HCT116 (cell line): ENCODE results near the gene LSM2. TPM values are rescaled to one million over a fixed set of nuclear protein-coding genes. Genes with fewer than 3 reads are reported as not detected.
A peak's percentile ranks its signal among the peaks of the same experiment; 100 is the strongest.

Source experiments
- ATAC-seq: fragments of 200-7000 bp; cut with Tn5 transposase; 2 replicates; pipeline ENCODE4 v1.9.1; 2020; ENCODE audit warnings: mild to moderate bottlenecking, moderate library complexity
- BruUV-seq: library from RNA; stranded (reverse); fragments of 400-500 nt; replicated peaks from 2 replicates; lab custom pipeline; 2021; lab: Mats Ljungman, UMichigan
- CTCF ChIA-PET: fragments of 300-600 bp; sonication (Branson Sonifier 250); formaldehyde crosslinking; loops from one replicate; lab custom pipeline; 2021; ENCODE audit warnings: antibody characterized with exemption; lab: Charles Lee
- POLR2A ChIA-PET: fragments of 300-600, 350-600 bp; sonication (Branson Sonifier 250); formaldehyde crosslinking; loops from one replicate; lab custom pipeline; 2021; ENCODE audit warnings: antibody characterized with exemption; lab: Charles Lee
- RAD21 ChIA-PET, 2 experiments: fragments of 300-600 bp; sonication (Branson Sonifier 250); formaldehyde crosslinking; loops; one replicate each; lab custom pipeline; 2023; ENCODE audit warnings: low total read pairs in 2 of 2; ENCODE audit not compliant: uncharacterized antibody in 2 of 2, unreplicated experiment in 2 of 2, low non-redundant PET in 1 of 2; lab: Charles Lee
- DNase-seq: peaks from one replicate; pipeline ENCODE4 v3.0.0-alpha.2; 2010; ENCODE audit warnings: low read depth, low spot score
- H2AFZ ChIP-seq: fragments of 200-600 bp; shearing (Covaris generic), sonication (generic); 2 replicates; pipeline ENCODE4 v1.6.1; 2017; ENCODE audit warnings: low read depth, mixed run types, mixed read lengths, antibody characterized with exemption, low read length; ENCODE audit not compliant: poor library complexity, severe bottlenecking
- H3K27ac ChIP-seq: 2 replicates; pipeline ENCODE4 v1.5.1; 2012; ENCODE audit warnings: low read depth, low read length
- H3K27me3 ChIP-seq: fragments of 200-600 bp; sonication (generic); 2 replicates; pipeline ENCODE4 v1.6.1; 2016; ENCODE audit warnings: mixed run types, low read length, mixed read lengths; ENCODE audit not compliant: insufficient read depth
- H3K36me3 ChIP-seq, 2 experiments: fragments of 200-500 bp in 1 of 2; fragments of 200-600 bp in 1 of 2; sonication (Bioruptor generic) in 1 of 2; sonication (generic) in 1 of 2; 2 replicates each; pipeline versions ENCODE4 v1.5.1 to v1.6.1; 2014 to 2016; ENCODE audit warnings: low read length in 2 of 2, inconsistent platforms in 1 of 2, mixed read lengths in 1 of 2, mixed run types in 1 of 2; ENCODE audit not compliant: insufficient read depth in 2 of 2, control insufficient read depth in 1 of 2
- H3K4me1 ChIP-seq, 2 experiments: fragments of 200-600 bp in 1 of 2; sonication (generic) in 1 of 2; 2 replicates each; pipeline versions ENCODE4 v1.5.1 to v1.6.1; 2012 to 2017; ENCODE audit warnings: low read length in 2 of 2, inconsistent platforms in 1 of 2, mild to moderate bottlenecking in 1 of 2, mixed read lengths in 1 of 2, mixed run types in 1 of 2, moderate library complexity in 1 of 2; ENCODE audit not compliant: insufficient read depth in 2 of 2, control insufficient read depth in 1 of 2
- H3K4me2 ChIP-seq: fragments of 200-600 bp; sonication (generic); 2 replicates; pipeline ENCODE4 v1.6.1; 2017; ENCODE audit warnings: mixed run types, low read length, mixed read lengths
- H3K4me3 ChIP-seq, 2 experiments: fragments of 200-600 bp in 1 of 2; sonication (generic) in 1 of 2; replicated peaks in 1 of 2; 2 replicates each; pipeline ENCODE4 v1.5.1; 2011 to 2016; ENCODE audit warnings: low read length in 2 of 2, control low read depth in 1 of 2, low read depth in 1 of 2, mild to moderate bottlenecking in 1 of 2, mixed read lengths in 1 of 2, mixed run types in 1 of 2
- H3K79me2 ChIP-seq: fragments of 200-600 bp; sonication (generic); 2 replicates; pipeline ENCODE4 v1.6.1; 2017; ENCODE audit warnings: mild to moderate bottlenecking, mixed run types, low read length, moderate library complexity, mixed read lengths; ENCODE audit not compliant: insufficient read depth
- H3K9ac ChIP-seq: fragments of 200-600 bp; sonication (generic); 2 replicates; pipeline ENCODE4 v1.6.1; 2016; ENCODE audit warnings: low read length, mixed read lengths
- H3K9me2 ChIP-seq: fragments of 200-600 bp; sonication (generic), shearing (Covaris generic); 2 replicates; pipeline ENCODE4 v1.6.1; 2017; ENCODE audit warnings: mixed run types, mild to moderate bottlenecking, moderate library complexity; ENCODE audit not compliant: insufficient read depth
- H3K9me3 ChIP-seq, 2 experiments: fragments of 200-500 bp in 1 of 2; fragments of 200-600 bp in 1 of 2; sonication (Bioruptor generic) in 1 of 2; sonication (generic) in 1 of 2; 2 replicates each; pipeline ENCODE4 v1.6.1; 2014 to 2017; ENCODE audit warnings: low read length in 2 of 2, mixed read lengths in 2 of 2, inconsistent platforms in 1 of 2, low read depth in 1 of 2, mild to moderate bottlenecking in 1 of 2, mixed run types in 1 of 2, moderate library complexity in 1 of 2; ENCODE audit not compliant: control insufficient read depth in 1 of 2, insufficient read depth in 1 of 2
- H4K20me1 ChIP-seq: fragments of 200-600 bp; sonication (generic), shearing (Covaris generic); 2 replicates; pipeline ENCODE4 v1.6.1; 2017; ENCODE audit warnings: mixed run types, mild to moderate bottlenecking, moderate library complexity; ENCODE audit not compliant: insufficient read depth
- FOSL1 ChIP-seq: IDR thresholded peaks from 2 replicates; pipeline ENCODE4 v1.6.1; 2012; ENCODE audit warnings: low read depth
- JUND ChIP-seq: IDR thresholded peaks from 2 replicates; pipeline ENCODE4 v1.6.1; 2012
- POLR2A ChIP-seq: IDR thresholded peaks from 2 replicates; pipeline ENCODE4 v1.7.0; 2011; ENCODE audit warnings: borderline replicate concordance; ENCODE audit not compliant: insufficient read depth, insufficient read length; ENCODE audit errors: extremely low read depth
- POLR2AphosphoS5 ChIP-seq: IDR thresholded peaks from 2 replicates; pipeline ENCODE4 v1.6.1; 2011; ENCODE audit warnings: mild to moderate bottlenecking, low read depth, low read length, moderate library complexity
- TCF7L2 ChIP-seq: IDR thresholded peaks from 2 replicates; pipeline ENCODE4 v1.7.0; 2011; ENCODE audit warnings: borderline replicate concordance, inconsistent platforms; ENCODE audit not compliant: insufficient read depth, insufficient read length; ENCODE audit errors: extremely low read depth
- YY1 ChIP-seq: IDR thresholded peaks from 2 replicates; pipeline ENCODE4 v1.6.1; 2011; ENCODE audit warnings: low read length, low read depth, moderate library complexity, mild to moderate bottlenecking; ENCODE audit not compliant: insufficient replicate concordance; ENCODE audit errors: extremely low read depth
- intact Hi-C: fragments of 100-400 bp; cut with micrococcal nuclease; formaldehyde crosslinking; loops from 2 replicates; pipeline ENCODE4 v1.10.0; 2022
- total RNA-seq: library from RNA; stranded (reverse); gene quantifications from one replicate; pipeline ENCODE4 v1.2.1, GENCODE V29; 2021; ENCODE audit not compliant: unreplicated experiment

Gene LSM2
- total RNA-seq, 1 experiment from 2014 or later: 89.7 TPM

DNA sequence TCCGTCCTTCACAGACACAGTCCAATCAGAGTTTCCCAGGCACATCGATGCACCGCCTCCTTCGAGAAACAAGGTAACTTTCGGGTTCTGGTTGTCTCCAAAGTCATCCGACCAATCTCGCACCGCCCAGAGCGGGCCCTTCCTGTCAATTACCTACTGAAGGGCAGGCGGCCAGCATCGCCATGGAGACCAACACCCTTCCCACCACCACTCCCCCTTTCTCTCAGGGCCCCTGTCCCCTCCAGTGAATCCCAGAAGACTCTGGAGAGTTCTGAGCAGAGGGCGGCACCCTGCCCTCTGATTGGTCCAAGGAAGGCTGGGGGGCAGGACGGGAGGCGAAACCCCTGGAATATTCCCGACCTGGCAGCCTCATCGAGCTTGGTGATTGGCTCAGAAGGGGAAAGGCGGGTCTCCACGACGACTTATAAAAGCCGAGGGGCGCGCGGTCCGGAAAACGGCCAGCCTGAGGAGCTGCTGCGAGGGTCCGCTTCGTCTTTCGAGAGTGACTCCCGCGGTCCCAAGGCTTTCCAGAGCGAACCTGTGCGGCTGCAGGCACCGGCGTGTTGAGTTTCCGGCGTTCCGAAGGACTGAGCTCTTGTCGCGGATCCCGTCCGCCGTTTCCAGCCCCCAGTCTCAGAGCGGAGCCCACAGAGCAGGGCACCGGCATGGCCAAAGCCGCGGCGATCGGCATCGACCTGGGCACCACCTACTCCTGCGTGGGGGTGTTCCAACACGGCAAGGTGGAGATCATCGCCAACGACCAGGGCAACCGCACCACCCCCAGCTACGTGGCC, 20.7 kb upstream of the LSM2 start, which contains the start of gene HSPA1B:
TSS of gene HSPA1B (plus strand) at position 453 of the 794 bp plus-strand sequence. CDS start at position 666, 213 bp downstream.
- peak within 1 kb of the TSS; percentile 77 for H3K4me2 ChIP-seq
- intact Hi-C loops: loop anchor here (1.0 to 2.0 kb wide), 4 partner anchors 20 to 147 kb away; no protein-coding TSS in a partner anchor
- H3K9me2 ChIP-seq: no peaks in the 10 kb centered on the region
- peak; percentile 100 for DNase-seq
- no peaks in the 10 kb centered on the region for H3K27me3 ChIP-seq
- CTCF ChIA-PET: interaction anchor here (0.7 to 1.5 kb wide), 4 partner anchors 21 to 58 kb away, joined by 5 to 7 read pairs (median 6); partner anchors contain the start of genes LSM2 and VARS1
- RAD21 ChIA-PET: interaction anchor here in 1 of 2 experiments (0.9 to 2.0 kb wide), 3 partner anchors 21 to 89 kb away, joined by 3 to 5 read pairs (median 4); partner anchors contain the start of genes LSM2 and VARS1
- ATAC-seq: peak; percentile 87
- TF ChIP-seq POLR2A (peak; percentile 99), FOSL1 (no peak), POLR2AphosphoS5 (peak; percentile 100), YY1 (peak; percentile 50), TCF7L2 (peak; percentile 16)
- peak within 1 kb of the TSS; percentile 94 for H3K27ac ChIP-seq
- peaks cover 4% of the 10 kb centered on the region; the same call in 1 of the 2 replicates for H4K20me1 ChIP-seq
- POLR2A ChIA-PET: interaction anchor here (0.7 to 1.8 kb wide), 36 partner anchors 8 to 324 kb away, joined by 3 to 49 read pairs (median 6); partner anchors contain the start of genes ABHD16A, BAG6, C6orf47 and CLIC1
- H3K36me3 ChIP-seq: no peaks in the 10 kb centered on the region; a peak in 1 of 4 replicates
- peak within 1 kb of the TSS; percentile 71 to 72 for H3K4me3 ChIP-seq
- H3K79me2 ChIP-seq: peaks cover 30% of the 10 kb centered on the region
- no peak within 1 kb of the TSS for H2AFZ ChIP-seq
- BruUV-seq: no TSS peak
- peak within 1 kb of the TSS; percentile 83 for H3K9ac ChIP-seq
- no peaks in the 10 kb centered on the region for H3K9me3 ChIP-seq
- H3K4me1 ChIP-seq: peaks cover 47 to 71% of the 10 kb centered on the region in 2 experiments

DNA sequence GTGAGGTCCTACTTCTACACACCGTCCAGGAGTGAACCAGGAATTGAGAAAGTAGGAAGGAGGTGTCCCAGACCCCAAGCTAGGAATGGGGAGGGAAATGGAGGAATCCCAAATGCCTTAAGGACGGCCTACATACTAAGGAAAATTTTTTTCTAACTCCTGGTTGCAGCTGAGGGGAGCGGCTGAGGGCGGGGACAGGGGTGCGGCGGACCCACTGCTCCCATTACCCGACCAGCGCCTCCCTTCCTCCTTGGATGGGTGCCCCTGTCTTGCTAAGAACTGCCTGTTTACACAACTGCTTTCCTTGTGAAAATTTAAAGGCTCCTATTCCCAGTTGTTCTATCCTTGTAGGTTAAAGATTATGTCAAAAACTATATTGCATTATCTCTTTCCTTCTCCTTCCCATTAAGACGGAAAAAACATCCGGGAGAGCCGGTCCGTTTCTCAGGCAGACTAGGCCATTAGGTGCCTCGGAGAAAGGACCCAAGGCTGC, 20.1 kb upstream of the LSM2 start:
- RAD21 ChIA-PET: interaction anchor here in 1 of 2 experiments (0.9 to 2.0 kb wide), 3 partner anchors 20 to 88 kb away, joined by 3 to 5 read pairs (median 4); partner anchors contain the start of genes LSM2 and VARS1
- peak overlapping the region; percentile 77 for H3K4me2 ChIP-seq
- H4K20me1 ChIP-seq: peaks cover 4% of the 10 kb centered on the region; the same call in 1 of the 2 replicates
- no peak overlapping the region for H2AFZ ChIP-seq
- no peak for DNase-seq
- peak overlapping the region; percentile 94 for H3K27ac ChIP-seq
- intact Hi-C loops: loop anchor here (1.0 to 2.0 kb wide), 4 partner anchors 20 to 147 kb away; no protein-coding TSS in a partner anchor
- CTCF ChIA-PET: interaction anchor here (0.7 to 1.5 kb wide), 4 partner anchors 20 to 57 kb away, joined by 5 to 7 read pairs (median 6); partner anchors contain the start of genes LSM2 and VARS1
- POLR2A ChIA-PET: interaction anchor here (0.7 to 1.8 kb wide), 36 partner anchors 8 to 324 kb away, joined by 3 to 49 read pairs (median 6); partner anchors contain the start of genes ABHD16A, BAG6, C6orf47 and CLIC1
- peaks cover 46 to 73% of the 10 kb centered on the region in 2 experiments for H3K4me1 ChIP-seq
- H3K27me3 ChIP-seq: no peaks in the 10 kb centered on the region
- H3K4me3 ChIP-seq: peak overlapping the region; percentile 43 to 71
- TSS peak; percentile 96 for BruUV-seq
- peak; percentile 46 for ATAC-seq
- H3K9me2 ChIP-seq: no peaks in the 10 kb centered on the region
- no peak for TF ChIP-seq JUND
- peak; percentile 57 for TF ChIP-seq POLR2AphosphoS5
- TF ChIP-seq YY1: peak; percentile 10
- peaks cover 29% of the 10 kb centered on the region for H3K79me2 ChIP-seq
- peak overlapping the region; percentile 70 for H3K9ac ChIP-seq
- H3K9me3 ChIP-seq: no peaks in the 10 kb centered on the region
- H3K36me3 ChIP-seq: no peaks in the 10 kb centered on the region; a peak in 1 of 4 replicates
